Hepatocyte (in vitro differentiated cells): ENCODE data around the gene HOXA5.

ENCODE experiments used
- EZH2phosphoT487 ChIP-seq: fragments of 200-600 bp; sonication (generic); IDR thresholded peaks from one replicate; pipeline ENCODE4 v1.6.1; 2018; ENCODE audit warnings: antibody characterized with exemption, mild to moderate bottlenecking, low read depth, moderate library complexity; ENCODE audit not compliant: unreplicated experiment, severe bottlenecking
- TF ChIP-seq, protein P1 (sequence below): fragments of 200-600 bp; sonication (generic); IDR thresholded peaks from 2 replicates; pipeline ENCODE4 v1.5.1; 2016; ENCODE audit warnings: antibody characterized with exemption, mild to moderate bottlenecking; ENCODE audit not compliant: poor library complexity

DNA sequence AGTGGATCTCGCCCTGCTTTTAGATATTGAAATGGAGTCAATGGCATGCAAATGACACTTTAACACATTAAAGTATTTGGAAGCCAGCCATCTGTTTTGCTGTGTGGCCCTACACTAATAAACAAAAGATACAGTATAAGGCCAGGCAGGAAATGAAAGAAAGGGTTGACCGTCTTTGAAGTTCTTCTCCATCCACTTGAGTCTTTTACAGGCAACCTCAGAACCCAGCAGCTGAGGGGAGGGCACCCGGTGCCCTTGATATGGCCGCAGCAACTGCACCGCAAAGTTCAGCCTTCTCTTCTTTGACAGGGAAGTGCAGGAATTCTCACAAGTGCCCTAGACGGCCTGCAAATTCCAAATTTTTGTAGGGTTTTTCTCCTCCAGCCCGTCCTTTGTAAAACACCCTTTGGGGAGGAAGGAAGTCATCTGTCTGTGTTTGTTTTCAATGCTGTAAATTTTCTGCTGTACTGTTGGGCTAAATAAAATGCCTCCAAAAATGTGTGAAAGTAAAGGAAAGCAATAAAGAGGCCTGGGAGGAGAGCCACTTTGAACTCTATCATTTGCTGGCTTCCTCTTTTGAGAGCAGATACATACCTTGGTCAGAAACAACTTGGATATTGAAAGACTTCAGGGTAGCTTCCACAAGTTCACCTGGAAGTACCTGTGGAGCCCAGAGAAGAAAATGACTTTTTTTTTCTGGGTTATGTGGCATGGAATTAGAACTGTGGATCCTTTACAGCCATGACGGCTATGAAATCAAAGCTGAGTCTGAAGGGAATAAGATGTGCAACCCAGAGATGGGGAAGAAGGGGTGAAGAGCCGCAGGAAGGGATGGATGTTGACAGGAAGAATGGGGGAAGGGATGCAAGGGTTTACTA is 51.3 kb downstream of the HOXA5 start:
- TF ChIP-seq, protein P1, sequence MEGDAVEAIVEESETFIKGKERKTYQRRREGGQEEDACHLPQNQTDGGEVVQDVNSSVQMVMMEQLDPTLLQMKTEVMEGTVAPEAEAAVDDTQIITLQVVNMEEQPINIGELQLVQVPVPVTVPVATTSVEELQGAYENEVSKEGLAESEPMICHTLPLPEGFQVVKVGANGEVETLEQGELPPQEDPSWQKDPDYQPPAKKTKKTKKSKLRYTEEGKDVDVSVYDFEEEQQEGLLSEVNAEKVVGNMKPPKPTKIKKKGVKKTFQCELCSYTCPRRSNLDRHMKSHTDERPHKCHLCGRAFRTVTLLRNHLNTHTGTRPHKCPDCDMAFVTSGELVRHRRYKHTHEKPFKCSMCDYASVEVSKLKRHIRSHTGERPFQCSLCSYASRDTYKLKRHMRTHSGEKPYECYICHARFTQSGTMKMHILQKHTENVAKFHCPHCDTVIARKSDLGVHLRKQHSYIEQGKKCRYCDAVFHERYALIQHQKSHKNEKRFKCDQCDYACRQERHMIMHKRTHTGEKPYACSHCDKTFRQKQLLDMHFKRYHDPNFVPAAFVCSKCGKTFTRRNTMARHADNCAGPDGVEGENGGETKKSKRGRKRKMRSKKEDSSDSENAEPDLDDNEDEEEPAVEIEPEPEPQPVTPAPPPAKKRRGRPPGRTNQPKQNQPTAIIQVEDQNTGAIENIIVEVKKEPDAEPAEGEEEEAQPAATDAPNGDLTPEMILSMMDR: no peak
- TF ChIP-seq EZH2phosphoT487: no peak
